Activated CD4-positive, alpha-beta T cell treated with anti-CD3 and anti-CD28 coated beads for 1 hour (primary cell): ENCODE results near the gene DDX39B.
A peak's percentile ranks its signal among the peaks of the same experiment; 100 is the strongest.
"Not testable (repeated sequence)": the region's sequence is repeated elsewhere in the genome, so short reads cannot be mapped to it uniquely, and the experiment has no call there.

Source experiments
- DNase-seq: peaks from one replicate; pipeline ENCODE4 v3.0.0-alpha.2; 2020

The DDX39B gene

GRCh38 chr6:31525932-31526591, 15.7 kb downstream of the DDX39B start:
- DNase-seq, result no peak

- no peak for DNase-seq
Measured at GRCh38 chr6:31525553-31525931, 16.3 kb downstream of the DDX39B start.

- no peak for DNase-seq
Measured at GRCh38 chr6:31521835-31522234, 20.0 kb downstream of the DDX39B start.

- no peak for DNase-seq
Measured at GRCh38 chr6:31513456-31514165, 28.2 kb downstream of the DDX39B start.

- no peak for DNase-seq
Measured at GRCh38 chr6:31510007-31510406, 31.8 kb downstream of the DDX39B start.

GRCh38 chr6:31509036-31509435, 32.8 kb downstream of the DDX39B start:
- not testable (repeated sequence) for DNase-seq

GRCh38 chr6:31502586-31502985, 39.2 kb downstream of the DDX39B start:
- DNase-seq, result no peak

GRCh38 chr6:31499648-31500047, 42.2 kb downstream of the DDX39B start:
- not testable (repeated sequence) for DNase-seq

GRCh38 chr6:31498748-31499147, 43.1 kb downstream of the DDX39B start:
- no peak for DNase-seq

GRCh38 chr6:31497531-31498476, 44.0 kb downstream of the DDX39B start, which contains the start of gene MICB:
MICB (plus strand) TSS chr6:31498145; CDS start chr6:31498194, 49 bp downstream.
- peak; percentile 70 for DNase-seq

- DNase-seq, result not testable (repeated sequence)
Measured at GRCh38 chr6:31496826-31497225, 45.0 kb downstream of the DDX39B start.

- DNase-seq, result no peak
Measured at GRCh38 chr6:31495580-31495979, 46.2 kb downstream of the DDX39B start.

- peak; percentile 64 for DNase-seq
Measured at GRCh38 chr6:31493875-31494694, 47.7 kb downstream of the DDX39B start.

- not testable (repeated sequence) for DNase-seq
Measured at GRCh38 chr6:31493550-31493874, 48.3 kb downstream of the DDX39B start.

- no peak for DNase-seq
Measured at GRCh38 chr6:31490115-31490873, 51.5 kb downstream of the DDX39B start.

GRCh38 chr6:31489086-31489485, 52.7 kb downstream of the DDX39B start:
- no peak for DNase-seq

- DNase-seq, result not testable (repeated sequence)
Measured at GRCh38 chr6:31487674-31488073, 54.1 kb downstream of the DDX39B start.

GRCh38 chr6:31486065-31486837, 55.6 kb downstream of the DDX39B start:
- DNase-seq, result not testable (repeated sequence)

- no peak for DNase-seq
Measured at GRCh38 chr6:31485055-31485454, 56.7 kb downstream of the DDX39B start.

- DNase-seq, result no peak
Measured at GRCh38 chr6:31483392-31483791, 58.4 kb downstream of the DDX39B start.

GRCh38 chr6:31480574-31480973, 61.2 kb downstream of the DDX39B start:
- DNase-seq, result no peak
